Sciatic nerve (tissue), 2 donors: ENCODE results near the gene TRIM54. TPM values are rescaled to one million over a fixed set of nuclear protein-coding genes. Genes with fewer than 3 reads are reported as not detected.
"Not testable (repeated sequence)": the region's sequence is repeated elsewhere in the genome, so short reads cannot be mapped to it uniquely, and the experiment has no call there.

Source experiments
- ATAC-seq: fragments of 200-7000 bp; cut with Tn5 transposase; one replicate; pipeline ENCODE4 v1.9.1; 2020; ENCODE audit warnings: mild to moderate bottlenecking, moderate library complexity
- DNase-seq: peaks from one replicate; pipeline ENCODE4 v3.0.0-alpha.2; 2020; ENCODE audit warnings: low spot score
- intact Hi-C: fragments of 100-400 bp; cut with DNase I; formaldehyde crosslinking; loops from one replicate; pipeline ENCODE4 v1.14.2; 2022
- total RNA-seq: library from RNA; stranded (reverse); fragmentation: NEBNext Ultra II Directional; extraction: Animal tissue kit (Norgen Biotek cat#: 25700); gene quantifications from one replicate; pipeline ENCODE4 v1.2.1, GENCODE V29; 2021
- donor health status: DM: no; HTN: no; CAD: no.
- donor health status: DM: no; HTN: no; CAD: no.

The TRIM54 gene
- total RNA-seq, 1 donor from 2014 or later: 0.31 TPM

GRCh38 chr2:27275211-27276150, 6.7 kb upstream of the TRIM54 start, which contains the start of gene DNAJC5G:
Gene DNAJC5G (plus strand): TSS chr2:27275433. CDS start chr2:27276729, 1,296 bp downstream.
- DNase-seq (no peak), ATAC-seq (no peak)
- intact Hi-C loops: no loop called here

GRCh38 chr2:27278010-27278409, 4.2 kb upstream of the TRIM54 start:
- intact Hi-C loops: no loop called here

GRCh38 chr2:27280826-27281225, 1.4 kb upstream of the TRIM54 start:
- DNase-seq (no peak), ATAC-seq (no peak)
- intact Hi-C loops: loop anchor here (10.0 kb wide), 1 partner anchor 186 kb away; no protein-coding TSS in a partner anchor

More at GRCh38 chr2:27278010-27278409, 4.2 kb upstream of the TRIM54 start:
- DNase-seq (no peak), ATAC-seq (no peak)

GRCh38 chr2:27281442-27281841, 787 bp upstream of the TRIM54 start:
- ATAC-seq (no peak), DNase-seq (no peak)
- intact Hi-C loops: loop anchor here (10.0 kb wide), 1 partner anchor 187 kb away; no protein-coding TSS in a partner anchor

DNA sequence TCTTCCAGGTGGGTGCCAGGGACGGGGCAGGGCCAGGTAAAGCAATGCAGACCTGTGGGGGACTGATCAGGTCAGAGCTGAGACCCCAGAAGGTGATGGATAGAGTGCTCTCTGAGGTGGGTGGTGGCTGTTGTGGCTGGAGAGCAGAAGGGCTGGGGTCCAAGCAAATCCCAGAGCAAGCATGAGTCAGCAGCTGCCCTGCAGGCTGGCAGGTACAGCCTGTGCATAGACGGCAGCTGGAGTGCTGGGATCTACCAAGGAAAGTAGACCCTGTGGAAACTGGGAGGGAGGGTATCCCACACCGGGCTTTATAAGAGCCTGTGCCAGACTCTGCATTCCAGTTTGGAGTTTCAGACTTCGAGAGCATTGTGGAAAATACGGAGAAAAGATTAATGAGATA, 663 bp downstream of the TRIM54 start:
- intact Hi-C loops: loop anchor here (10.0 kb wide), 1 partner anchor 188 kb away; no protein-coding TSS in a partner anchor
- DNase-seq (no peak), ATAC-seq (no peak)

GRCh38 chr2:27284996-27285395, 2.8 kb downstream of the TRIM54 start:
- ATAC-seq: no peak
- intact Hi-C loops: loop anchor here (10.0 kb wide), 1 partner anchor 190 kb away; no protein-coding TSS in a partner anchor

DNA sequence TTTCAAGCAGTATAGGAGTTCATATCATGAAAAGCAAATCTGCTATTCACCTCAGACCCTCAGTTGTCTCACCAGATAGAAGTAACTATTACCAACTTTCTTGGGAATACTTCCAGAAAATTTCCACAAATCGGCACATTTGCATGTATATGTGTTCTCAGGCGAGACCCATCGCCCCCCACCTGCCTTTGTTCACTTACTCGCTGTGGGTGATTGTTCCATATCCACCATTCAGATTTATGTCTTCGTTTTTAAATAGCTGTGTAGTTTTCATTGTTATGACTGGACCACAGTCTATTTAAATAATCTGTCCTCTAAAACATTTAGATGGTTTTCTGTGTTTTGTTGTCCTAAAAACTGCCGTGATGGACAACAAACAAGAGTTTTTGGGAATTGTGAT, 3.3 kb downstream of the TRIM54 start:
- DNase-seq: no peak
- no peak for ATAC-seq
- intact Hi-C loops: loop anchor here (10.0 kb wide), 1 partner anchor 191 kb away; no protein-coding TSS in a partner anchor

More at GRCh38 chr2:27284996-27285395, 2.8 kb downstream of the TRIM54 start:
- no peak for DNase-seq

DNA sequence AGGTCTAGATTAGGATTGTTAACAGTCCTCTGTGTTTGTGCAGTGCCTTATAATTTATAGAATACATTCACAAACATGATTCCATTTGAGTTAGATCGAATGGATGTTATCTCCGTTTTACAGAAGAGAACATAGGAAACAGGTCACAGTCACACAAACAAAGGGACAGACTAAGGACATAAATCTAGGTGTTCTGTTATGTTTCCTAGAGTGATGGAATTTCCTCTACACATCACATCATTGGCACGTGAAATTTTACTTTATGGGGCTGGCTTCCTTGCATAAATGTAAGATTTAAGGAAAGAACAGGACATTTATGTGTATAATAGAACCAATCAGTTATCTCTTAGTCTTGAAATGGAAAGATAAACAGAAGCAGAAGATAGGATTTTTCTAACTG, 6.4 kb downstream of the TRIM54 start:
- intact Hi-C loops: loop anchor here (10.0 kb wide), 1 partner anchor 194 kb away; no protein-coding TSS in a partner anchor
- ATAC-seq: no peak
- DNase-seq: no peak

GRCh38 chr2:27290549-27290948, 8.3 kb downstream of the TRIM54 start:
- intact Hi-C loops: no loop called here
- ATAC-seq (no peak), DNase-seq (no peak)

GRCh38 chr2:27291865-27292264, 9.6 kb downstream of the TRIM54 start:
- intact Hi-C loops: no loop called here
- no peak for DNase-seq
- ATAC-seq: no peak

DNA sequence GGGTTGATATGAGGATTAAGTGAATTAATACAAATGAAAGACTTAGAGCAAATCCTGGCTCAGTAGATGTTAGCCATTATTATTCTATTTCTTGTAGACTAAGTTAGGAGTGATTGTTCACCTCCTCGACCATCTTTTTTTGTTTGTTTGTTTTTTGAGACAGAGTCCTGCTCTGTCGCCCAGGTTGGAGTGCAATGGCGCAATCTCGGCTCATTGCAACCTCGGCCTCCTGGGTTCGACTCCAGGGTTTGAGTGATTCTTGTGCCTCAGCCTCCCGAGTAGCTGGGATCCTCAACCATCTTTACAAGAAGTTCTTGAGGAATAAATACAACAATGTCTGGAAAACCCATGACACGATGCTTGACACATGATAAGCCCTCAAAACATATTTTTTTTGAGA, 12.7 kb downstream of the TRIM54 start:
- no peak for ATAC-seq
- intact Hi-C loops: no loop called here

GRCh38 chr2:27296481-27296880, 14.3 kb downstream of the TRIM54 start:
- DNase-seq: no peak
- intact Hi-C loops: no loop called here
- no peak for ATAC-seq

More for the DNA sequence above, 12.7 kb downstream of the TRIM54 start:
- DNase-seq: no peak

DNA sequence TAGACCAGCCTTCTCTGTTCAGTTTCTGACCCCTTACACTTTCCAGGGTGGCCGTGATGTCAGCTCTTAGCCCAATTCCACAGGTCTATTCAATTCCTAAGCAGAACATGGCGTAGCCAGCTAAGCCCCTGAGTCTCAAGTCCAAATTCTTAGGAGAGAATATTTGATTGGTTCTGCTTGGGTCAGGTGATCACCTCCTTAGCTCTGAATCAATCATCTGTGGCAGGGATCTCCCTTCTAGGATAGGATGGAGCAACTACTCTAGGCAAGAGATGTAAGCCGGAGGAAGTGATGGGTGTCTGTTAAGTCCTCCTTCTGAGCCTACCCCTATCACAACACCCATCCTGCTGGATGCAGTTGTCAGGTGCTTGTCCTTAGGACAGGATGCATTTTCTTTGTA, 15.0 kb downstream of the TRIM54 start:
- intact Hi-C loops: no loop called here
- DNase-seq: no peak
- no peak for ATAC-seq

DNA sequence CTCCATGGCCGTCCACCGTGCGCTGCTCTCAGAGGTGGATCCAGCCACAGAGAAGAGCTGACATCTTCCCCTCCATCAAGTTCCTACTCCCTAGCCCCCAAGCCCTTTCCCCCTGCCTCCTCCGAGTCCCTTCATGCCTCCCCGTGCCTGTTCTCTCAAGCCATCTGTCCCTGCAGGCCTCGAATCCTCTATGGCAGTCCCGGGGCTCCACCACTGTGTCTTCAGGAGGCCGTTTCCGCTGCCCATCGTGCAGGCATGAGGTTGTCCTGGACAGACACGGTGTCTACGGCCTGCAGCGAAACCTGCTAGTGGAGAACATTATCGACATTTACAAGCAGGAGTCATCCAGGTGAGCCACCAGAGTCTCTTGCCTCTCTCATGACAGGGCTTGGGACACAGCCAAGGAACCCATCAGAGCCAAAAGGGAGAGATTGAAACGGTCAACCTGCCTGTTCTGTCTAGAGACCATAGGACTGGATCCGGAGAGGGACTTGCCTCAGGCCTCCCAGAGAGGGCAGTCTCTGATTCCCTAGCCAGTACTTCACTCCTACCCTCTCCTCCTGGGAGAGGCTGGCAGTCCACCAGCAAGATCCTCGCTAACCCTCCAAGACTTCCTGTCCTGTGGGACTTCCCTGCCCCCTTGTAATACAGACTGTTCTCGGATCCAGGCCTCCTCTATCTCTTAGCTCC, 16.3 kb downstream of the TRIM54 start:
- intact Hi-C loops: no loop called here
- DNase-seq (no peak), ATAC-seq (no peak)

DNA sequence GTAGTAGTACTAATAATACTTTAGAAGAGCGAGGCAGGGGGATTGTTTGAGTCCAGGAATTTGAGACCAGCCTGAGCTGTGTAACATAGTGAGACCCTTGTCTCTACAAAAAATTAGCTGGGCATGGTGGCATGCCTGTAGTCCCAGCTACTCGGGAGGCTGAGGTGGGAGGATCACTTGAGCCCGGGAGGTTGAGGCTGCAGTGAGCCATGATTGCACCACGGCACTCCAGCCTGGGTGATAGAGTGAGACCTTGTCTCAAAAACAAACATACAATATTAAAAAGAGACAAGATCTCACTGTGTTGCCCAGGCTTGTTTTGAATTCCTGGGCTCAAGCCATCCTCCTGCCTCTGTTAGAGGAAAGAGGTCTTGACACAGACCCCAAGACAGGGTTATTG, 18.4 kb downstream of the TRIM54 start:
- DNase-seq, intact Hi-C loops, ATAC-seq: not testable (repeated sequence)

- DNase-seq (no peak), ATAC-seq (peak; percentile 79)
- intact Hi-C loops: no loop called here
These were observed 21.1 kb downstream of the TRIM54 start for GRCh38 chr2:27303093-27304025.

DNA sequence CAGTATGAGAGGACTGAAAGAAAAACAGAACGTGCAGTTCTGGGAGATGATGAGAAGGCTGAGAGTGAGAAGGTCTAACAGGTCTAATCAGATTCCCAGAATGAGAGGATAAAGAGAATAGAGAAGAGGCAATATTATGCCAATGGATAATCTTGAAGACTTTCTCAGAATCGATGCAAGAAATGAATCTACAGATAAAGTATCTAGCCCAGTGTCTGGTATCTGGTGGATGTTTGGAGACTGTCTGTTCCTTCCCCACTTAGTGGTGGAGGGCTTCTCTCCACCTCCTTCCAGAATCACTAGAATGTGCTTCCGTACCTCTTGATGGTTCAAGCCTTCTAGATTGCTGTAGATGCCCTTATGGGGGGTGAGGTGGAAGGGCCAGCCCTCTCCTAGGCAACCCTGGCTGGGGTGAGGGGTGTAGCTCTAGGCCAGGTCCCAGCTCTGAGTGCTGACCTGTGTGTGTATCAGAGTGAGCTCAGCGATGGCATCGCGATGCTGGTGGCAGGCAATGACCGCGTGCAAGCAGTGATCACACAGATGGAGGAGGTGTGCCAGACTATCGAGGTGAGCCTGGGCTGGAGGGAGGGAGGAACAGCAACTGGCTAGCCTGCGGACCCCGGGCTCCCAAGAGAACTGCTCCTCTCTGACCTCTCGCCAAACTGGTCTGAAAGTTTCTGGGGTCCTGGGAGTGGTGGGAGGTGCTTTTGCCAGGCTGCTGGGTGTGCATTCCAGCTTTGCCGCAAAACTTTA, 22.4 kb downstream of the TRIM54 start:
- intact Hi-C loops: no loop called here
- ATAC-seq (no peak), DNase-seq (no peak)

- DNase-seq (no peak), ATAC-seq (no peak)
- intact Hi-C loops: no loop called here
These were observed 23.3 kb downstream of the TRIM54 start for GRCh38 chr2:27305516-27305915.
